ENCODE measurements around the gene CBFA2T3.

GRCh38 chr16:88864099-88864498, 112.9 kb downstream of the CBFA2T3 start:
- TF ChIP-seq CTCF (IDR thresholded peaks at IDR 0.05; ENCODE audit: low read depth, low read length), result no peak
- TF ChIP-seq EZH2phosphoT487 (IDR thresholded peaks at IDR 0.05; ENCODE audit: low read depth), result no peak
